Esophagus squamous epithelium (tissue), 4 donors: Measurements from ENCODE around the gene RABL2B.

Experiments used
- CTCF ChIP-seq, 6 experiments: fragments of 450-650 bp in 4 of 6; fragments of 200-600 bp in 2 of 6; sonication (generic) in 2 of 6; IDR thresholded peaks; one replicate each; pipeline ENCODE4 v1.5.1; 2016 to 2019; ENCODE audit warnings: antibody characterized with exemption in 6 of 6, mild to moderate bottlenecking in 4 of 6, moderate library complexity in 4 of 6
- POLR2A ChIP-seq, 4 donors: fragments of 450-650 bp; IDR thresholded peaks; one replicate each; pipeline ENCODE4 v1.6.1; 2017; ENCODE audit warnings: antibody characterized with exemption in 4 of 4, mild to moderate bottlenecking in 4 of 4, moderate library complexity in 3 of 4

- TF ChIP-seq POLR2A (IDR thresholded peaks at IDR 0.05) (no peak), CTCF (IDR thresholded peaks at IDR 0.05) (no peak)
Observed at GRCh38 chr22:50734343-50734771, 49.1 kb downstream of the RABL2B start.
